ENCODE data around the gene CSK.

DNA sequence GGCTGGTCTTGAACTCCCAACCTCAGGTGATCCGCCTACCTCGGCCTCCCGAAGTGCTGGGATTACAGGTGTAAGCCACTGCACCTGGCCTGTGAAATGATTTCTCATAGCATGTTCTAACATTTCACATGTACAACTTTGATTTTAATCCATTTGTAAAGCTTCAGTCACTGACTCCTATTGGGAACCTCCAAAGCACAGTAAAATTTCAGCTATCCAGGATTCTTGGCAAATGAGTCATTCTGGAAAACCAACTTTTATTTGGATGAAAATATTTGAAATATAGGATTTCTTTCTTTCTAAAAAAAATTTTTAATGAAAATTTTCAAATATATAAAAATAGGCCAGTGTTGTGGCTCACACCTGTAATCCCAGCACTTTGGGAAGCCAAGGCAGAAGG lies 28.1 kb downstream of the CSK start:
- TF ChIP-seq CTCF (IDR thresholded peaks at IDR 0.05), result no peak
- no peak for TF ChIP-seq POLR2A (IDR thresholded peaks at IDR 0.05)

Data from esophagus squamous epithelium (tissue), 4 donors.